ENCODE results near the gene MAST1. TPM values are rescaled to one million over a fixed set of nuclear protein-coding genes. Genes with fewer than 3 reads are reported as not detected.

Gene MAST1
- total and polyA plus RNA-seq, 4 donors, result 0.08 to 0.54 (median 0.23) TPM

GRCh38 chr19:12804051-12804450 lies 34.3 kb upstream of the MAST1 start (continued):
- TF ChIP-seq ZBTB33 (IDR thresholded peaks at IDR 0.05) (no peak), SP1 (IDR thresholded peaks at IDR 0.05) (no peak), HNF4A (conservative IDR thresholded peaks at IDR 0.05) (no peak)

- peak within 1 kb of the TSS; percentile 22 to 67 (median 51) for H3K4me3 ChIP-seq (ENCODE audit: low read depth in 1 of 3, low read length in 3 of 3)
- peak; percentile 89 for DNase-seq (ENCODE audit: low spot score)
- TF ChIP-seq ZBTB33 (IDR thresholded peaks at IDR 0.05) (no peak), FOXA2 (IDR thresholded peaks at IDR 0.05) (no peak), JUND (IDR thresholded peaks at IDR 0.05) (no peak), HNF4G (IDR thresholded peaks at IDR 0.05) (no peak), YY1 (IDR thresholded peaks at IDR 0.05) (peak; percentile 93), TAF1 (conservative IDR thresholded peaks at IDR 0.05) (no peak), RAD21 (IDR thresholded peaks at IDR 0.05) (no peak), EGR1 (IDR thresholded peaks at IDR 0.05; ENCODE audit: low read depth in 2 of 2) (peak in 1 of 2 donors; percentile 51), GABPA (IDR thresholded peaks at IDR 0.05 in 1 of 2, conservative IDR thresholded peaks at IDR 0.05 in 1 of 2) (peak in 1 of 2 donors; percentile 69), RXRA (IDR thresholded peaks at IDR 0.05) (no peak), SP1 (IDR thresholded peaks at IDR 0.05) (peak; percentile 18), FOXA1 (IDR thresholded peaks at IDR 0.05) (no peak), NR2F2 (IDR thresholded peaks at IDR 0.05) (no peak), HNF4A (conservative IDR thresholded peaks at IDR 0.05) (no peak), MAX (IDR thresholded peaks at IDR 0.05) (no peak)
- TF ChIP-seq, protein P1, sequence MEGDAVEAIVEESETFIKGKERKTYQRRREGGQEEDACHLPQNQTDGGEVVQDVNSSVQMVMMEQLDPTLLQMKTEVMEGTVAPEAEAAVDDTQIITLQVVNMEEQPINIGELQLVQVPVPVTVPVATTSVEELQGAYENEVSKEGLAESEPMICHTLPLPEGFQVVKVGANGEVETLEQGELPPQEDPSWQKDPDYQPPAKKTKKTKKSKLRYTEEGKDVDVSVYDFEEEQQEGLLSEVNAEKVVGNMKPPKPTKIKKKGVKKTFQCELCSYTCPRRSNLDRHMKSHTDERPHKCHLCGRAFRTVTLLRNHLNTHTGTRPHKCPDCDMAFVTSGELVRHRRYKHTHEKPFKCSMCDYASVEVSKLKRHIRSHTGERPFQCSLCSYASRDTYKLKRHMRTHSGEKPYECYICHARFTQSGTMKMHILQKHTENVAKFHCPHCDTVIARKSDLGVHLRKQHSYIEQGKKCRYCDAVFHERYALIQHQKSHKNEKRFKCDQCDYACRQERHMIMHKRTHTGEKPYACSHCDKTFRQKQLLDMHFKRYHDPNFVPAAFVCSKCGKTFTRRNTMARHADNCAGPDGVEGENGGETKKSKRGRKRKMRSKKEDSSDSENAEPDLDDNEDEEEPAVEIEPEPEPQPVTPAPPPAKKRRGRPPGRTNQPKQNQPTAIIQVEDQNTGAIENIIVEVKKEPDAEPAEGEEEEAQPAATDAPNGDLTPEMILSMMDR (IDR thresholded peaks at IDR 0.05; ENCODE audit: low read depth, low read length, missing input control), result peak; percentile 1
- TF ChIP-seq, protein P2, sequence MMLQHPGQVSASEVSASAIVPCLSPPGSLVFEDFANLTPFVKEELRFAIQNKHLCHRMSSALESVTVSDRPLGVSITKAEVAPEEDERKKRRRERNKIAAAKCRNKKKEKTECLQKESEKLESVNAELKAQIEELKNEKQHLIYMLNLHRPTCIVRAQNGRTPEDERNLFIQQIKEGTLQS (IDR thresholded peaks at IDR 0.05), result no peak
- TF ChIP-seq, protein P3, sequence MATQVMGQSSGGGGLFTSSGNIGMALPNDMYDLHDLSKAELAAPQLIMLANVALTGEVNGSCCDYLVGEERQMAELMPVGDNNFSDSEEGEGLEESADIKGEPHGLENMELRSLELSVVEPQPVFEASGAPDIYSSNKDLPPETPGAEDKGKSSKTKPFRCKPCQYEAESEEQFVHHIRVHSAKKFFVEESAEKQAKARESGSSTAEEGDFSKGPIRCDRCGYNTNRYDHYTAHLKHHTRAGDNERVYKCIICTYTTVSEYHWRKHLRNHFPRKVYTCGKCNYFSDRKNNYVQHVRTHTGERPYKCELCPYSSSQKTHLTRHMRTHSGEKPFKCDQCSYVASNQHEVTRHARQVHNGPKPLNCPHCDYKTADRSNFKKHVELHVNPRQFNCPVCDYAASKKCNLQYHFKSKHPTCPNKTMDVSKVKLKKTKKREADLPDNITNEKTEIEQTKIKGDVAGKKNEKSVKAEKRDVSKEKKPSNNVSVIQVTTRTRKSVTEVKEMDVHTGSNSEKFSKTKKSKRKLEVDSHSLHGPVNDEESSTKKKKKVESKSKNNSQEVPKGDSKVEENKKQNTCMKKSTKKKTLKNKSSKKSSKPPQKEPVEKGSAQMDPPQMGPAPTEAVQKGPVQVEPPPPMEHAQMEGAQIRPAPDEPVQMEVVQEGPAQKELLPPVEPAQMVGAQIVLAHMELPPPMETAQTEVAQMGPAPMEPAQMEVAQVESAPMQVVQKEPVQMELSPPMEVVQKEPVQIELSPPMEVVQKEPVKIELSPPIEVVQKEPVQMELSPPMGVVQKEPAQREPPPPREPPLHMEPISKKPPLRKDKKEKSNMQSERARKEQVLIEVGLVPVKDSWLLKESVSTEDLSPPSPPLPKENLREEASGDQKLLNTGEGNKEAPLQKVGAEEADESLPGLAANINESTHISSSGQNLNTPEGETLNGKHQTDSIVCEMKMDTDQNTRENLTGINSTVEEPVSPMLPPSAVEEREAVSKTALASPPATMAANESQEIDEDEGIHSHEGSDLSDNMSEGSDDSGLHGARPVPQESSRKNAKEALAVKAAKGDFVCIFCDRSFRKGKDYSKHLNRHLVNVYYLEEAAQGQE (IDR thresholded peaks at IDR 0.05), result no peak
- no peaks in the 10 kb centered on the region for H3K27me3 ChIP-seq (ENCODE audit: control insufficient read depth in 4 of 4, insufficient read depth in 4 of 4, low read length in 3 of 4)
- H3K27ac ChIP-seq (ENCODE audit: low read depth in 1 of 2, low read length in 2 of 2), result peak within 1 kb of the TSS in 1 of 2 donors; percentile 10
- 4% methylated on average over 66 of the region's 66 CpGs for WGBS
- H3K9me3 ChIP-seq (ENCODE audit: control insufficient read depth in 4 of 4, low read length in 3 of 4), result no peaks in the 10 kb centered on the region
- H3K36me3 ChIP-seq (ENCODE audit: control insufficient read depth in 4 of 4, insufficient read depth in 3 of 4, low read depth in 1 of 4, low read length in 3 of 4), result no peaks in the 10 kb centered on the region
- H3K4me1 ChIP-seq (ENCODE audit: control insufficient read depth in 4 of 4, insufficient read depth in 4 of 4, low read length in 3 of 4), result peaks cover 0 to 19% (median 17%) of the 10 kb centered on the region in 4 donors
- H3K9ac ChIP-seq (ENCODE audit: low read depth in 1 of 2, low read length in 2 of 2), result peak within 1 kb of the TSS in 1 of 2 donors; percentile 41
Observed at GRCh38 chr19:12806242-12807081, 31.9 kb upstream of the MAST1 start, which contains the start of gene RNASEH2A. Gene RNASEH2A (plus strand): TSS chr19:12806584. CDS start chr19:12806674, 90 bp downstream.
